ENCODE data around the gene ZNF317.
"Not testable (repeated sequence)": the region's sequence is repeated elsewhere in the genome, so short reads cannot be mapped to it uniquely, and the experiment has no call there.

- not testable (repeated sequence) for TF ChIP-seq POLR2A (IDR thresholded peaks at IDR 0.05); CTCF (IDR thresholded peaks at IDR 0.05 in 4 of 5, conservative IDR thresholded peaks at IDR 0.05 in 1 of 5)
Measured at GRCh38 chr19:9198044-9198443, 57.8 kb downstream of the ZNF317 start.

All from gastrocnemius medialis (tissue), 4 donors.